ENCODE measurements around the gene WNT10A.

DNA sequence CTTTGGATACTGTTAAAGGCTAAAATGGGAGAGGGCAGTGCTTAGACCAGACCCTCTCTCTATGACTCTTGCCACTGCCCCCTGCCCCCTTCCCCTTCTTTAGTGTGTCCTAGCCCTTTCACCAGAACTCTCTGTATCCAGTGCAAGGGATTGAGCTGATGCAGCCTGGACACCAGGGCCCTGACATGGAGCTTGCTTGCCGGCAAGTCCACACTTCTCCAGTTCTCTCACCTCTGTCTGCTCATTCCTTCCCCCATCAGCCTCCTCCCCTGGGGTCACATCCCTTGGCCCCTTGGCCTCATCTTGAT, 22.6 kb upstream of the WNT10A start:
- TF ChIP-seq GATA2 (IDR thresholded peaks at IDR 0.05; ENCODE audit: low read depth, low read length) (no peak), GATA3 (IDR thresholded peaks at IDR 0.05; ENCODE audit: low read depth, low read length) (no peak)

All from SH-SY5Y (cell line).